Activated CD8-positive, alpha-beta memory T cell treated with anti-CD3 and anti-CD28 coated beads, Interleukin-2, amount 50 U/mL, for 48 hours (primary cell): ENCODE measurements around the gene IL1R1.
A peak's percentile ranks its signal among the peaks of the same experiment; 100 is the strongest.
"Not testable (repeated sequence)": the region's sequence is repeated elsewhere in the genome, so short reads cannot be mapped to it uniquely, and the experiment has no call there.

Source experiments
- DNase-seq: peaks from one replicate; pipeline ENCODE4 v3.0.0-alpha.2; 2020

The IL1R1 gene

DNA sequence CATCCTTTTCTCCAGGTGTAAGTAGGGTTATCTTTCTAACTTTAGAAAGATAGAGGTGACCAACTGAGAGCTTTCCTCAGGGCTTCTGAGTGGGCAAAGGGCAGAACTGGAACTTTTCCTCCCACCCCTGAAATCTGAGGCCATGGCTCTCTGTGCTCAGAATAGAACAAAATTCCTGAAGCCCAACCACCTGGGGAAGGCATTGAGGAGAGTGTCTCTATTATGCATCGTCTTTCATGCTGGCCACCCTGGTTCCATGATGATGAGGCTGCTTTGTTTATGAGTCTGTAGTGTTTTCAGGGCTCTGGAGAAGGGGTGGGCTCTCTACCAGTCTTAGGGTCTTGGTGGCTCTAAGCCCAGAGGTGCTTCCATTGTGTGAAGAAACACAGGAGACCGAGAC lies 30.7 kb upstream of the IL1R1 start:
- no peak for DNase-seq

- DNase-seq: no peak
These were observed 30.3 kb upstream of the IL1R1 start for GRCh38 chr2:102112271-102112670.

DNA sequence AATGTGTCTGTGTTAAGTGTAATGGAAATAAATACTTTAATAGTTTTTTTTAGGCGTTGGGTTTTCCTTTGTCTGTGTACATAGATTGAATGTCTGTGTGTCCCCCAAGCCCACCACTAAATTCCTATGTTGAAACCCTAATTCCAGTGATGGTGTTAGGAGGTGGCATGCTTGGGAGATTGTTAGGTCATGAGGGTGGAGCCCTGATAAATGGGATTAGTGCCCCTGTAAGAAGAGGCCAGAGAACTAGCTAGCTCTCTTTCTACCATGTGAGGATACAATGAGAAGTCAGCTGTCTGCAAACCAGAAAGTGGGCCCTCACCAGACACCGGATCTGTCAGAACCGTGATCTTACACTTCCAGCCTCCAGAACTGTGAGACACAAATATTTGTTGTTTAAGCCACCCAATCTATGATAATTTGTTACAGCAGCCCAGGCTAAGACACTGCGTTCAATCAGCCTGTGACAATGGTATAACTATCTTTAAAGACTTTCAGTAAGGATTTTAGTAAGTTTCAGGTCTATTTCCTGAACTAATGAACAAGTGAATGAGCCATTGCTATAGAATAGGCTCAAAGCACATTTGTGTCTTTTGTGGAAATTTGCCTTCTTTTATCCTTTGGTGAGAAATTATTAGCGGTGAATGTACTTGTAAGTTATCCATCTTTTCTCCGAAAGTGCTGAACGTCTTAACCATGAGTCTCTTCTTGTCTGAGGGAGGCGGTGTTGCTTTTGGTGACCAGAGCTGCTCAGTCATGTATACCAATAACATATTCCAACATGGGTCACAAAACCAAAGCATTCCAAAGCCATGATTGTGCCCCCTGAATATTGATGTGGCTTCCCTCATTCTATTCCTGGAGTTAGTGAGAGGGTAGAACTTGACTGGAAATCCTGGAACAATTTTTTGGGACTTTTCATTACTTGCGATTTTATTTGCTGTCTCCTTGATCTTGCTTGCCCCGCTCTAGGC lies 29.6 kb upstream of the IL1R1 start:
- no peak for DNase-seq

DNA sequence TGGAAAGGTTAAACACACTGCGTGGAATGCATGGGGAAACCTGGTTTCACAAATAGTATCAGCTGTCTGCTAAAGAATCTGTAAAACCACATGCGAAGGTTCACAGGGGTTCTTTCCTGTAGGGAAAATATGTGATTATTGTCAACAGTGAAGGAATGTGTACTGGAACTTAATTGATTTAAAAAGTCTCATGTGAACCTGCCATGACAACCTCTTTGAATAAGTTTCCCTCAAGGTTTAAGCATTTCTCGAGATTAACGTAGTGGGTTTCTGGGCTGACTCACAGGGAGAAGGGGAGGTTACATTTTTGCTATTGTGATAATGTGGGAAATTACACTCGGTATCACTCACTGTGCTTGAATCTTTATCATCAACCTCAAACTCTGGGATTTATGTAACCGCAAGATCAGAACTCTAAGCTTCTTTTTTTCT lies 28.2 kb upstream of the IL1R1 start:
- DNase-seq: no peak

GRCh38 chr2:102114851-102115497 lies 27.6 kb upstream of the IL1R1 start:
- DNase-seq: no peak

DNA sequence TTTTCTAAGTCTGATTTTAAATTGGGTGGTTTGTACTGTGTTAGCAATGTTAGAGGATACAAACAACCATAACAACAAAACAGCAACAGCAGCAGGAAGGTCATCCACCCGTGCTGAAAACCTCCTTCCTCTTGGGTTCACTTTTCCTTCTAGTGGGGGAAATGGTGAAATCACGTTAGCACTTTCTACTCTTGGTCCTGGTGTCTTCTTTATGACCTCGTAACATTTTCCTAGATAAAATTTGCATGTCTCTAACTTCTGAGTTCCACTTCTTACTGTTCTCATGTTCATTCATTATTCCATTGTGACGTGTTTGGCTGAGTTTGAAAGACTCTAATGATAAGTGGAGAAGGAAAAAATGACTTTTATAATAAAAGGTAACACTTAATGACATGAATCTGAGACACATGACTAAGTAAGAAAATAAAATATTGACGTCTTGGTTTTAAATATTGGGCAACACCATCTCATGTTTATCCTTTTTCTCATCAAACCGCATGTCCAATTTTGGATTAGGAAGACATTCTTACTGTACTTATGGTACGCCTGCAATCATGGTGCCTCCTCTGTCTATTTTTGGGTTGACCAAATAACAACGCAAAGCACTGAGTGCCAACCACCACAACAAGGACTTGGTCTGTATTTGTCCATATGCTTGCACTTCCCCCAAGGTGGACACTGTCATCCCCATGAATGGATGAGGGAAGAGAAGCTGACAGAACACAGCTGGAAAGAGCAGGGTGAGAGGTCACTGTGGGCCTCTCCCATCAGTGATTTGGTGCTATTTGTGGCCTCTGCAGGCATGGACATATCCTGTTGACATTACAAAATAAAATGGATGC lies 25.7 kb upstream of the IL1R1 start:
- DNase-seq: no peak

GRCh38 chr2:102117472-102117858 lies 25.1 kb upstream of the IL1R1 start:
- no peak for DNase-seq

DNA sequence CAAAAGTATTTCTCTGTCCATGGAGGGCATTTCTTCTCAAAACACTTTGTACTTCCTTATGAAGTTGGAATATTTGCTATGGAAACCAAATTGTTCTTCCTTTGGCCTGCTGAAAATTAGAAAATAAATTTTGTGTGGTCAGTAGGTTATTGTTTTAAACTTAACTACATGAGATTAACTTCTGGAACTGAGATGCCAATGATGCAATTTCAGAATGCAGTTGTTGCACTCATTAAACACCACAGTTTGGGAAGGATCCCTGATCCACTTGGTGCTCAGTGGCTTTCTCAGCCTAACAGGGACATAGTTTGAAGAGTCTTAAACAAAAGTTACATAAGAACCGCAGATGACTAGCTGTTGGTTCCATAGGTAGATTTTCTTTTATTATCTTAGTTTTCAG lies 23.3 kb upstream of the IL1R1 start:
- no peak for DNase-seq

DNA sequence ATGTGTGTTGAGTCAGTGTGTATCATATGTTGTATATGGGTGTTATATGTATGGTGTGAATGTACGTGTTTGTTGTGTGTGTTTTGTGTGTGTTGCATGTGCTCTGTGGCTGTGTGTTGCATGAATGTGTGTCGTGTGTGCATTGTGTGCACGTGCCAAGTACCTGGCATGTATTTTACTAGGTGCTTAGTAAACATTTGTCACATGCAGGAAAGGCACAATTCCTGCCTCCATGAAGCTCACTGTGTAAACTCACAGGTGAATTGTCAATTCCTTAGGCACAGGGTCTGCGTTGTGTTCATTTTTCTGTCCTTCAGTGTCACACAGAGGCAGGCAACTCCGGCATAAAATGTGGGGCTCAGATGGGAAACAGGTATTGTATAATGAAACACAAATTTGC lies 22.3 kb upstream of the IL1R1 start:
- DNase-seq: no peak

DNA sequence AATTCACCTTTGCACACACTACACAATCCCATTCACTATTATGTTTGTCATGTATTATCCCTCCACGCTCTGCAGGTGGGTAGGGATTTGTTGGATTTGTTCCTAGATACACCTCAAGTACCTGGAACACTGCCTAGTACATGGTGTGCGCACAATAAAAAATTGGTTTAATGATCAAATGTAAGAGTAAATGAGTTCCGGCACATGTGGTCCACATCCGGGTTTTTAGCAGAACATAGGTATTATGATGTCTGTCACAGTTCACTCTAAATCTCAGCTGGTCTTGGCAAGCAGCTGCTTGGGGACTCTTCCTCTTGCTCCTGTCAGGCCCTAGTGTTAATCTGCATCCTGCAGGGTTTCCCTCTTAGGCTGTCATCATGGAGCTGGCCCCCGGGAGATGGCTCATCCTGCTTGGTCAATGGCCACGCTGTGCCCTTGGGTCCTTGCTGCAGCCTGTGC lies 21.8 kb upstream of the IL1R1 start:
- DNase-seq: no peak

- DNase-seq: no peak
These were observed 20.4 kb upstream of the IL1R1 start for GRCh38 chr2:102122115-102122514.

DNA sequence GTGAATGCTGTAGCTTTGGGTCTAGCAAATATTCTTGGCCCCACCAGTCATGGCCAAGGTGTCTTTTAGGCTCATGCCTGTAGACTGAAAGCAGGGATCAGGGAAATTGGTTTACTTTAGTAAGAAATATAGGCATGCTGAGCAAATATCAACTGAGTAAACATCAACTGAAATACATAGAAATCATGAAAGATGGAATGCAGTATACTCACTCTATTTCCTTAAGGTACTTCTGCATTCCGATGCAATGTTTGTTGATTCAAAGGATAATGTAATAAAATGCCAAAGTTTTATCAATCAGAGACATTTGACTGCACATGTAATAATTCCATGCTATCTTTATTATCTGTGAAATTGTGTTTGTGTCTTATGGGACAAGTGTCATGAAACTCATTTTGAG lies 19.6 kb upstream of the IL1R1 start:
- DNase-seq: no peak

GRCh38 chr2:102124421-102124820 lies 18.1 kb upstream of the IL1R1 start:
- not testable (repeated sequence) for DNase-seq

GRCh38 chr2:102126169-102126568 lies 16.4 kb upstream of the IL1R1 start:
- DNase-seq: no peak

GRCh38 chr2:102126660-102127059 lies 15.9 kb upstream of the IL1R1 start:
- DNase-seq: no peak

DNA sequence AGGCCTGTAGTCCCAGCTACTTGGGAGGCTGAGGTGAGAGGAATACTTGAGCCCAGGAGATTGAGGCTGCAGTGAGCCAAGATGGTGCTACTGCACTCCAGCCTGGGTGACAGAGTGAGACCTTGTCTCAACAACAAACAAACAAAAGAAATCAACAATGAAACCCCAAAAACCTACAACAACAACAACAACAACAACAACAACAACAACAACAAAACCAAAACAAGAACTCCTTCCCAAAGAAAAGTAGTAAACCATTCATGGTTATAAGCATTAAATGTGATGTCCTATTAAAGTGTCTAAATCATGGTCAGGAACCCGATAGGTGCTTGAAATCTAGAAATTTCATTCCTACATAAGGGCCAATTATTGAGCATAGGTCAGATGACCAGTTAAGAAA lies 13.5 kb upstream of the IL1R1 start:
- no peak for DNase-seq

- DNase-seq: no peak
These were observed 12.4 kb upstream of the IL1R1 start for GRCh38 chr2:102129951-102130646.

- DNase-seq: no peak
These were observed 11.9 kb upstream of the IL1R1 start for GRCh38 chr2:102130647-102130991.

DNA sequence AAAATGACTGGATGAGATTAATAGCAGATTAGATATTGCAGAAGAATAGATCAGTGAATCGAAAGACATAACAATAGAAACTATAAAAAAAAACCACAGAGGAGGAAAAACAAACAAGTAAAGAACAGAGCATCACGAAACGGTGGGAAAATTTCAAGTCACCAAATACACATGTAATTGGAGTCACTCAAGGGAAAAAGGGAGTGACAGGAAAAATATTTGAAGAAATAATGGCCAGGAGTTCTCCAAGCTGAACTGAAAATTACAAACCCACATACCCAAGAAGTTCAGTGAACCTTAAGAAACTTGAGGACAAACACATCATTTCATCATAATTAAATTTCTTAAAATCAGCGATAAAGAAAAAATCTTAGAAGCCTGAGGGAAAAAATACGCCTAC lies 11.0 kb upstream of the IL1R1 start:
- DNase-seq: no peak

- peak; percentile 69 for DNase-seq
These were observed 5.4 kb upstream of the IL1R1 start for GRCh38 chr2:102137138-102137537.

GRCh38 chr2:102138331-102138730 lies 4.2 kb upstream of the IL1R1 start:
- no peak for DNase-seq

DNA sequence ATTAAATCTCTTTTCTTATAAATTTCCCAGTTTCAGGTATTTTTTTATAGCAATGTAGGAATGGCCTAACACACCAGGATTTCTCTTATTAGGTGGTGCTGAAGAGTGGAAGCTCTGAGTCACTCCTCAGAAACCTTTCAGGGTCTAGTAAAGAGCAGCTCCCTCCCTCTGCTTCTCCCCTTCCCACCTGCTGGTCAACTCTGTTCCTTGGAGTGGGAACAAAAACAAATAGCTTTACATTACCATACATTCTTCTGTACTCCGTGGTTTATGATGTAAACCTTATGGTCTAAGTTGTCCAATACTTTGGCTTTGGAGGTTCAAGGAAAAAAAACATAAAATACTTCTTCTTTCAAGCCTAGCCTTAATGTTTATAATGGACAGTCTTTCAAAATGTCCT lies 2.7 kb upstream of the IL1R1 start:
- no peak for DNase-seq

- DNase-seq: no peak
These were observed 2.2 kb upstream of the IL1R1 start for GRCh38 chr2:102140377-102140776.
